Right ventricle myocardium inferior (tissue), 1 donor: Measurements from ENCODE around the gene SEC61B. TPM values are rescaled to one million over a fixed set of nuclear protein-coding genes. Genes with fewer than 3 reads are reported as not detected.
"Not testable (repeated sequence)": the region's sequence is repeated elsewhere in the genome, so short reads cannot be mapped to it uniquely, and the experiment has no call there.

Source experiments
- ATAC-seq: fragments of 200-7000 bp; cut with Tn5 transposase; one replicate; pipeline ENCODE4 v1.9.1; 2020; ENCODE audit warnings: mild to moderate bottlenecking, moderate library complexity
- DNase-seq: peaks from one replicate; pipeline ENCODE4 v3.0.0; 2021; ENCODE audit errors: missing footprints
- intact Hi-C: fragments of 100-400 bp; cut with DNase I; formaldehyde crosslinking; loops from one replicate; pipeline ENCODE4 v1.11.0; 2022
- total RNA-seq: library from RNA; stranded (reverse); fragmentation: NEBNext Ultra II Directional; extraction: Animal tissue kit (Norgen Biotek cat#: 25700); gene quantifications from one replicate; pipeline ENCODE4 v1.2.1, GENCODE V29; 2021
- donor health status: DM: no; HTN: yes; CAD: no; lungs with severe emphysema.

The SEC61B gene
- total RNA-seq, 1 donor from 2014 or later = 49.6 TPM

- ATAC-seq (no peak), DNase-seq (no peak)
- intact Hi-C loops = loop anchor here (10.0 kb wide), 2 partner anchors 816 to 1026 kb away; no protein-coding TSS in a partner anchor
These were observed 32.9 kb upstream of the SEC61B start for GRCh38 chr9:99189186-99189585.

GRCh38 chr9:99189887-99190596 is 32.0 kb upstream of the SEC61B start:
- intact Hi-C loops = loop anchor here (10.0 kb wide), 2 partner anchors 815 to 1025 kb away; no protein-coding TSS in a partner anchor
- DNase-seq = no peak
- ATAC-seq = no peak

GRCh38 chr9:99190597-99191283 is 31.3 kb upstream of the SEC61B start:
- ATAC-seq = no peak
- intact Hi-C loops = no loop called here
- DNase-seq = no peak

GRCh38 chr9:99192786-99193465 is 29.2 kb upstream of the SEC61B start:
- intact Hi-C loops = loop anchor here (2.0 kb wide), 1 partner anchor 44 kb away; no protein-coding TSS in a partner anchor
- DNase-seq (no peak), ATAC-seq (no peak)

- ATAC-seq (no peak), DNase-seq (no peak)
- intact Hi-C loops = loop anchor here (2.0 kb wide), 1 partner anchor 45 kb away; no protein-coding TSS in a partner anchor
These were observed 28.6 kb upstream of the SEC61B start for GRCh38 chr9:99193466-99193821.

- DNase-seq, ATAC-seq, intact Hi-C loops: not testable (repeated sequence)
These were observed 25.6 kb upstream of the SEC61B start for GRCh38 chr9:99196484-99196883.

GRCh38 chr9:99197124-99197630 is 24.9 kb upstream of the SEC61B start:
- DNase-seq (no peak), ATAC-seq (no peak)
- intact Hi-C loops = no loop called here

GRCh38 chr9:99197987-99198386 is 24.1 kb upstream of the SEC61B start:
- no peak for ATAC-seq
- DNase-seq = no peak
- intact Hi-C loops = no loop called here

- DNase-seq = no peak
- ATAC-seq = no peak
- intact Hi-C loops = no loop called here
These were observed 22.0 kb upstream of the SEC61B start for GRCh38 chr9:99199938-99200539.

- intact Hi-C loops = no loop called here
- no peak for ATAC-seq
These were observed 20.5 kb upstream of the SEC61B start for GRCh38 chr9:99201603-99202002.

GRCh38 chr9:99210572-99210971 is 11.5 kb upstream of the SEC61B start:
- DNase-seq = no peak
- no peak for ATAC-seq
- intact Hi-C loops = no loop called here

More at GRCh38 chr9:99201603-99202002, 20.5 kb upstream of the SEC61B start:
- DNase-seq = no peak

GRCh38 chr9:99211746-99212145 is 10.3 kb upstream of the SEC61B start:
- DNase-seq (no peak), ATAC-seq (no peak)
- intact Hi-C loops = no loop called here

- intact Hi-C loops = no loop called here
- DNase-seq (no peak), ATAC-seq (no peak)
These were observed 8.9 kb upstream of the SEC61B start for GRCh38 chr9:99213197-99213596.

- intact Hi-C loops = no loop called here
- DNase-seq (no peak), ATAC-seq (no peak)
These were observed 6.0 kb upstream of the SEC61B start for GRCh38 chr9:99216073-99216472.

GRCh38 chr9:99220011-99220410 is 2.1 kb upstream of the SEC61B start:
- DNase-seq (no peak), ATAC-seq (no peak)
- intact Hi-C loops = loop anchor here (10.0 kb wide), 1 partner anchor 685 kb away; the partner anchor contains the start of gene STX17

GRCh38 chr9:99221266-99221620 is 839 bp upstream of the SEC61B start:
- intact Hi-C loops = loop anchor here (10.0 kb wide), 1 partner anchor 684 kb away; the partner anchor contains the start of gene STX17
- ATAC-seq (no peak), DNase-seq (no peak)

- no peak for DNase-seq
- intact Hi-C loops = loop anchor here (2.0 to 10.0 kb wide), 2 partner anchors 36 to 682 kb away; partner anchors contain the start of gene STX17
- ATAC-seq = peak; percentile 18
These were observed 561 bp downstream of the SEC61B start for GRCh38 chr9:99222416-99223270.

GRCh38 chr9:99224445-99224844 is 2.4 kb downstream of the SEC61B start:
- intact Hi-C loops = loop anchor here (10.0 kb wide), 1 partner anchor 680 kb away; the partner anchor contains the start of gene STX17
- no peak for ATAC-seq

More at GRCh38 chr9:99224445-99224844, 2.4 kb downstream of the SEC61B start:
- DNase-seq = no peak
